ENCODE results near the gene GLT1D1. TPM values are rescaled to one million over a fixed set of nuclear protein-coding genes. Genes with fewer than 3 reads are reported as not detected.

Gene GLT1D1
- total and polyA plus RNA-seq, 2 of the 8 experiments (the other 6 are each of a cell fraction or from before 2014, with no cell fraction given): 1.5 to 3.6 TPM

DNA sequence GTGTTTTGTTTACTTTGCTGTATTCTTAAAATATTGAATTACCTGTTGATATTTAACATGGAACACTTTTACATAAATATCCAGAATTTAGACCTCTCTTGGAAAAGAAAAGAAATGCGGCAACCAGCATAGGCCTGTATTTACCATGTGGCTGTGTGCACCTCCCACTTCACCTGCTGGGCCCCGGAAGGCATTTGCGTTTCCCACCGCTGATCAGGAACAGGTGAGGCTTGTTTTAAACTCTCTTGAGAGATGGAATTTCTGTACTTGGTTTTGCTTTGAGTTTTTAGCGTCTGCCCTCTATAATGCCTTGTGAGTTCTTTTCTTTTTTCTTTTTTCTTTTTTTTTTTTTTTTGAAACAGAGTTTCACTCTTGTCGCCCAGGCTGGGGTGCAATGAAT lies 124.2 kb downstream of the GLT1D1 start:
- no peaks in the 10 kb centered on the region for H4K20me1 ChIP-seq (replicated peaks in 1 of 2; ENCODE audit: control insufficient read depth in 1 of 2, insufficient read depth in 2 of 2, low read length in 2 of 2)
- no peak overlapping the region for H2BK15ac ChIP-seq (ENCODE audit: low read length)
- H3K27ac ChIP-seq (ENCODE audit: low read depth, low read length): no peak overlapping the region
- no peak overlapping the region for H2BK20ac ChIP-seq (ENCODE audit: low read length)
- H2AK5ac ChIP-seq (ENCODE audit: low read depth, low read length): no peak overlapping the region
- H4K5ac ChIP-seq (ENCODE audit: insufficient read length, low read depth, low read length): no peak overlapping the region
- H3K79me1 ChIP-seq (ENCODE audit: low read depth, low read length): no peaks in the 10 kb centered on the region; the same call in 1 of the 2 replicates
- no peak overlapping the region for H3K14ac ChIP-seq (ENCODE audit: insufficient read length)
- no peaks in the 10 kb centered on the region; a peak in 1 of 7 replicates for H3K27me3 ChIP-seq (replicated peaks in 1 of 4; ENCODE audit: control insufficient read depth in 3 of 4, extremely low read depth in 1 of 4, insufficient read depth in 3 of 4, low read length in 3 of 4)
- DNase-seq (ENCODE audit: low read depth in 1 of 2, low spot score in 2 of 2) (no peak), FAIRE-seq (no peak)
- no peak overlapping the region for H3K4me3 ChIP-seq (ENCODE audit: extremely low read depth in 1 of 4, insufficient read depth in 2 of 4, low read depth in 3 of 4, low read length in 4 of 4)
- no peak overlapping the region for H2BK120ac ChIP-seq (replicated peaks; ENCODE audit: low read depth, low read length)
- H2BK12ac ChIP-seq (ENCODE audit: low read depth, low read length): no peak overlapping the region
- no peak overlapping the region for H3K4ac ChIP-seq (replicated peaks; ENCODE audit: insufficient read length, low read depth, low read length)
- no peaks in the 10 kb centered on the region for H3K9me3 ChIP-seq (ENCODE audit: insufficient read depth in 2 of 2, low read depth in 1 of 2, low read length in 1 of 2)
- POLR2A ChIA-PET (ENCODE audit: partially characterized antibody): no interaction called here
- no peak overlapping the region for H3K23ac ChIP-seq (ENCODE audit: insufficient read length)
- H2BK5ac ChIP-seq (ENCODE audit: low read depth, low read length): no peak overlapping the region
- H4K91ac ChIP-seq (replicated peaks; ENCODE audit: insufficient read length, low read length): no peak overlapping the region
- no peak for TF ChIP-seq CBX8 (IDR thresholded peaks at IDR 0.05; ENCODE audit: borderline replicate concordance, low read depth, low read length)
- TF ChIP-seq RAD21 (IDR thresholded peaks at IDR 0.05 in 1 of 2, conservative IDR thresholded peaks at IDR 0.05 in 1 of 2; ENCODE audit: low read depth in 2 of 2, low read length in 2 of 2): no peak
- H3K79me2 ChIP-seq (ENCODE audit: control insufficient read depth in 1 of 2, insufficient read depth in 2 of 2, low read length in 2 of 2): no peaks in the 10 kb centered on the region
- no peaks in the 10 kb centered on the region for H3K36me3 ChIP-seq (ENCODE audit: control insufficient read depth in 2 of 4, insufficient read depth in 4 of 4, low read length in 3 of 4)
- CTCF ChIA-PET (ENCODE audit: partially characterized antibody): interaction anchor here (0.5 to 3.7 kb wide), 10 partner anchors 7 to 1061 kb away, joined by 3 to 22 read pairs (median 6); no protein-coding TSS in a partner anchor
- no peak overlapping the region for H2AFZ ChIP-seq (ENCODE audit: low read length)
- no peaks in the 10 kb centered on the region for H3K23me2 ChIP-seq (ENCODE audit: low read depth, low read length)
- H3K56ac ChIP-seq (replicated peaks; ENCODE audit: insufficient read length, low read depth, low read length): no peak overlapping the region
- no peak overlapping the region for H3K4me2 ChIP-seq (ENCODE audit: insufficient read depth in 1 of 2, low read depth in 2 of 2, low read length in 2 of 2)
- peaks cover 7 to 29% (median 9%) of the 10 kb centered on the region in 4 experiments; a peak in 6 of 7 replicates for H3K4me1 ChIP-seq (replicated peaks in 1 of 4; ENCODE audit: control insufficient read depth in 3 of 4, insufficient read depth in 4 of 4, low read length in 3 of 4)
- H3K9ac ChIP-seq (replicated peaks in 1 of 4; ENCODE audit: extremely low read depth in 1 of 4, low read depth in 3 of 4, low read length in 3 of 4): no peak overlapping the region
- WGBS, 2 experiments (ENCODE audit: extremely low coverage in 1 of 2, insufficient coverage in 1 of 2, insufficient read length in 1 of 2, insufficient replicate concordance in 2 of 2, low coverage in 1 of 2, low lambda C conversion rate in 2 of 2, missing lambda C conversion rate in 1 of 2): 95% methylated on average over 5 of the region's 6 CpGs; no CpG with 5 or more reads in 1 of the 2 experiments
- no peak overlapping the region for H3K18ac ChIP-seq (ENCODE audit: extremely low read depth, low read length)
- no peak overlapping the region for H4K8ac ChIP-seq (ENCODE audit: extremely low read depth, insufficient read depth, low read length)

Data from H1 (cell line).